ENCODE measurements around the gene HBQ1. TPM values are rescaled to one million over a fixed set of nuclear protein-coding genes. Genes with fewer than 3 reads are reported as not detected.
"Not testable (repeated sequence)": the region's sequence is repeated elsewhere in the genome, so short reads cannot be mapped to it uniquely, and the experiment has no call there.

HBQ1 gene
- total and polyA plus RNA-seq, 4 experiments from 2014 or later, result not detected

- peak overlapping the region in 1 of 7 donors; percentile 75 for H3K27ac Mint-ChIP-seq
- peaks cover 29% of the 10 kb centered on the region for H3K27me3 ChIP-seq (ENCODE audit: insufficient read depth, low read length)
- H3K4me1 Mint-ChIP-seq, result peaks cover 1 to 15% (median 5%) of the 10 kb centered on the region in 4 donors
- ChIA-PET POLR2A (ENCODE audit: partially characterized antibody) (interaction anchor here (0.6 to 0.9 kb wide), 2 partner anchors 39 to 259 kb away, joined by 3 read pairs; partner anchors contain the start of gene RAB11FIP3), CTCF (ENCODE audit: partially characterized antibody) (interaction anchor here (1.6 kb wide), 1 partner anchor 49 kb away, joined by 3 read pairs; no protein-coding TSS in a partner anchor)
- H3K4me3 Mint-ChIP-seq, result peak overlapping the region in 5 of 8 donors; percentile 20 to 64 (median 38)
- peak in 1 of 5 donors; percentile 24 for DNase-seq
- no peaks in the 10 kb centered on the region for H3K9me3 ChIP-seq (ENCODE audit: control insufficient read depth in 1 of 2, low read length in 2 of 2)
- H3K4me3 ChIP-seq (ENCODE audit: low read length in 2 of 2), result no peak overlapping the region
- H3K27me3 Mint-ChIP-seq, result peaks cover 36 to 42% of the 10 kb centered on the region in 2 donors
- peaks cover 0 to 1% (median 0%) of the 10 kb centered on the region in 8 donors for H3K9me3 Mint-ChIP-seq
- intact Hi-C loops (cut with micrococcal nuclease), result no loop called here
- no peak overlapping the region for H3K27ac ChIP-seq (ENCODE audit: low read depth, low read length)
- H3K36me3 Mint-ChIP-seq, result no peaks in the 10 kb centered on the region
- peaks cover 22% of the 10 kb centered on the region for H3K4me1 ChIP-seq (ENCODE audit: insufficient read depth, low read length)
- H3K36me3 ChIP-seq (ENCODE audit: insufficient read depth, low read length), result no peaks in the 10 kb centered on the region
These were observed 13.7 kb upstream of the HBQ1 start for GRCh38 chr16:166375-167121.

DNA sequence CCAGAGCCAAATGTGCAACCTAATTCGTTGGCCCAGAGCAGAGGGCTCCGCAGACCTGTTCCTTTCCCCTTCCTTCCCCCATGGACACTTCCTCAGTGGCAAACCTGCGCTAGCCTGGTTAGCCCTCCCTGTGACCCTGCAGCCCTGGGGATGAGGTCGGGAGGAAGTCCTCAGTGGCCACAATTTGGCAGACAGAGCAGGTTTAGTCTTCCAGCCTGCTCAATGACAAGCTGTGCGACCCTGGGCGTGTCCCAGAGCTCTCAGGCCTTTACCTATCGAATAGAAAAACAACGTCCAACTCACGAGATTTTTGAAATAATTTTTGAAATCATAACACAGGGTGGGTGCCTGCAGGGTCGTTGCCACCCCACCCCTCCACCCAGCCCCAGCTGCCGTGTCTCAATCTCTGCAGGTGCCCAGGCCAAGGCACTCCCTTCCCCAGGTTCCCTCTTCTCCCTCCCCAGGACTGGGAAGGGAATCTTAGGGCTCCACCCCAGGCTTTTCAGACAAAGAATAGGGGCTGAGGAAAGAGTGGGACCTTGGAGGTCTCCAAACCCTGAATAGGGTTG lies 13.1 kb upstream of the HBQ1 start:
- Histone ChIP-seq H3K36me3 (ENCODE audit: insufficient read depth, low read length) (no peaks in the 10 kb centered on the region), H3K4me3 (ENCODE audit: low read length in 2 of 2) (no peak overlapping the region), H3K27me3 (ENCODE audit: insufficient read depth, low read length) (peaks cover 29% of the 10 kb centered on the region), H3K4me1 (ENCODE audit: insufficient read depth, low read length) (peaks cover 22% of the 10 kb centered on the region), H3K27ac (ENCODE audit: low read depth, low read length) (no peak overlapping the region), H3K9me3 (ENCODE audit: control insufficient read depth in 1 of 2, low read length in 2 of 2) (no peaks in the 10 kb centered on the region)
- peaks cover 38 to 43% of the 10 kb centered on the region in 2 donors for H3K27me3 Mint-ChIP-seq
- peaks cover 1 to 15% (median 5%) of the 10 kb centered on the region in 4 donors for H3K4me1 Mint-ChIP-seq
- ChIA-PET CTCF (ENCODE audit: partially characterized antibody) (interaction anchor here (1.6 kb wide), 1 partner anchor 50 kb away, joined by 3 read pairs; no protein-coding TSS in a partner anchor), POLR2A (ENCODE audit: partially characterized antibody) (no interaction called here)
- intact Hi-C loops (cut with micrococcal nuclease), result no loop called here
- no peaks in the 10 kb centered on the region for H3K9me3 Mint-ChIP-seq
- H3K27ac Mint-ChIP-seq, result peak overlapping the region in 1 of 7 donors; percentile 75
- peak overlapping the region in 4 of 8 donors; percentile 20 to 64 (median 32) for H3K4me3 Mint-ChIP-seq
- H3K36me3 Mint-ChIP-seq, result no peaks in the 10 kb centered on the region
- DNase-seq, result no peak

DNA sequence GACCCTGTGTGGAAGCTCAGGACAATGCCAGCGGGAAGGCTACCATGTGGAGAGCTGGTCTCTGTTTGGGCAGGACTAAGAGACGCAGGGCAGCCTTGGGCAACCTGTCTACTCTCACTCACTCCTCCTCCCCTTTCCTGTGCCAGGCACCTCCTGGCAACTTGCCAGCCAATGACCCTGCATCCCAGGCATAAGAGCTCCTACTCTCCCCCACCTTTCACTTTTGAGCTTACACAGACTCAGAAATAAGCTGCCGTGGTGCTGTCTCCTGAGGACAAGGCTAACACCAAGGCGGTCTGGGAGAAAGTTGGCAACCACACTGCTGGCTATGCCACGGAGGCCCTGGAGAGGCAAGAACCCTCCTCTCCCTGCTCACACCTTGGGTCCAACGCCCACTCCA lies 11.8 kb upstream of the HBQ1 start:
- intact Hi-C loops (cut with micrococcal nuclease), result no loop called here
- H3K4me1 Mint-ChIP-seq, result peaks cover 1 to 15% (median 7%) of the 10 kb centered on the region in 4 donors
- CTCF ChIA-PET (ENCODE audit: partially characterized antibody), result interaction anchor here (1.0 to 1.2 kb wide), 4 partner anchors 14 to 194 kb away, joined by 3 read pairs; no protein-coding TSS in a partner anchor
- POLR2A ChIA-PET (ENCODE audit: partially characterized antibody), result no interaction called here
- no peaks in the 10 kb centered on the region for H3K36me3 ChIP-seq (ENCODE audit: insufficient read depth, low read length)
- peaks cover 29% of the 10 kb centered on the region for H3K27me3 ChIP-seq (ENCODE audit: insufficient read depth, low read length)
- no peak overlapping the region for H3K4me3 ChIP-seq (ENCODE audit: low read length in 2 of 2)
- H3K27ac ChIP-seq (ENCODE audit: low read depth, low read length), result no peak overlapping the region
- H3K9me3 Mint-ChIP-seq, result peaks cover 0 to 1% (median 0%) of the 10 kb centered on the region in 8 donors
- no peaks in the 10 kb centered on the region for H3K36me3 Mint-ChIP-seq
- H3K4me3 Mint-ChIP-seq, result no peak overlapping the region
- peaks cover 36 to 38% of the 10 kb centered on the region in 2 donors for H3K27me3 Mint-ChIP-seq
- H3K27ac Mint-ChIP-seq, result no peak overlapping the region
- DNase-seq, result no peak
- H3K4me1 ChIP-seq (ENCODE audit: insufficient read depth, low read length), result peaks cover 22% of the 10 kb centered on the region
- H3K9me3 ChIP-seq (ENCODE audit: control insufficient read depth in 1 of 2, low read length in 2 of 2), result no peaks in the 10 kb centered on the region

- H3K36me3 Mint-ChIP-seq, result no peaks in the 10 kb centered on the region
- peaks cover 0 to 1% (median 0%) of the 10 kb centered on the region in 8 donors for H3K9me3 Mint-ChIP-seq
- intact Hi-C loops (cut with micrococcal nuclease), result no loop called here
- peaks cover 2 to 15% (median 8%) of the 10 kb centered on the region in 4 donors for H3K4me1 Mint-ChIP-seq
- Histone ChIP-seq H3K4me3 (ENCODE audit: low read length in 2 of 2) (no peak overlapping the region), H3K4me1 (ENCODE audit: insufficient read depth, low read length) (peaks cover 22% of the 10 kb centered on the region), H3K27me3 (ENCODE audit: insufficient read depth, low read length) (peaks cover 29% of the 10 kb centered on the region), H3K27ac (ENCODE audit: low read depth, low read length) (no peak overlapping the region), H3K9me3 (ENCODE audit: control insufficient read depth in 1 of 2, low read length in 2 of 2) (no peaks in the 10 kb centered on the region), H3K36me3 (ENCODE audit: insufficient read depth, low read length) (no peaks in the 10 kb centered on the region)
- peaks cover 38% of the 10 kb centered on the region in 2 donors for H3K27me3 Mint-ChIP-seq
- DNase-seq, result no peak
- CTCF ChIA-PET (ENCODE audit: partially characterized antibody), result interaction anchor here (1.0 to 1.2 kb wide), 2 partner anchors 63 to 193 kb away, joined by 3 read pairs; no protein-coding TSS in a partner anchor
- POLR2A ChIA-PET (ENCODE audit: partially characterized antibody), result no interaction called here
- no peak overlapping the region for H3K27ac Mint-ChIP-seq
- H3K4me3 Mint-ChIP-seq, result no peak overlapping the region
These were observed 11.2 kb upstream of the HBQ1 start for GRCh38 chr16:169014-169413.

GRCh38 chr16:170088-170507 lies 10.2 kb upstream of the HBQ1 start:
- intact Hi-C loops (cut with micrococcal nuclease); CTCF ChIA-PET (ENCODE audit: partially characterized antibody); H3K9me3 Mint-ChIP-seq; H3K27ac ChIP-seq (ENCODE audit: low read depth, low read length); H3K4me3 Mint-ChIP-seq; H3K9me3 ChIP-seq (ENCODE audit: control insufficient read depth in 1 of 2, low read length in 2 of 2); POLR2A ChIA-PET (ENCODE audit: partially characterized antibody); DNase-seq; H3K27ac Mint-ChIP-seq; H3K36me3 ChIP-seq (ENCODE audit: insufficient read depth, low read length); H3K36me3 Mint-ChIP-seq; H3K4me3 ChIP-seq (ENCODE audit: low read length in 2 of 2): not testable (repeated sequence)
- Mint-ChIP-seq H3K27me3 (peaks cover 46 to 47% of the 10 kb centered on the region in 2 donors), H3K4me1 (peaks cover 4 to 24% (median 13%) of the 10 kb centered on the region in 4 donors)
- Histone ChIP-seq H3K4me1 (ENCODE audit: insufficient read depth, low read length) (peaks cover 20% of the 10 kb centered on the region), H3K27me3 (ENCODE audit: insufficient read depth, low read length) (peaks cover 34% of the 10 kb centered on the region)

- ChIA-PET POLR2A (ENCODE audit: partially characterized antibody) (no interaction called here), CTCF (ENCODE audit: partially characterized antibody) (no interaction called here)
- Histone ChIP-seq H3K27ac (ENCODE audit: low read depth, low read length) (no peak overlapping the region), H3K4me1 (ENCODE audit: insufficient read depth, low read length) (peaks cover 13% of the 10 kb centered on the region), H3K36me3 (ENCODE audit: insufficient read depth, low read length) (no peaks in the 10 kb centered on the region), H3K4me3 (ENCODE audit: low read length in 2 of 2) (no peak overlapping the region), H3K9me3 (ENCODE audit: control insufficient read depth in 1 of 2, low read length in 2 of 2) (no peaks in the 10 kb centered on the region), H3K27me3 (ENCODE audit: insufficient read depth, low read length) (peaks cover 34% of the 10 kb centered on the region)
- H3K4me1 Mint-ChIP-seq, result peaks cover 5 to 24% (median 12%) of the 10 kb centered on the region in 4 donors
- intact Hi-C loops (cut with micrococcal nuclease), result no loop called here
- no peaks in the 10 kb centered on the region for H3K36me3 Mint-ChIP-seq
- H3K9me3 Mint-ChIP-seq, result peaks cover 0 to 1% (median 0%) of the 10 kb centered on the region in 8 donors
- peak overlapping the region in 1 of 8 donors; percentile 1 for H3K4me3 Mint-ChIP-seq
- DNase-seq, result no peak
- H3K27me3 Mint-ChIP-seq, result peaks cover 49 to 50% of the 10 kb centered on the region in 2 donors
- peak overlapping the region in 1 of 7 donors; percentile 32 for H3K27ac Mint-ChIP-seq
These were observed 9.5 kb upstream of the HBQ1 start for GRCh38 chr16:170788-171187.

DNA sequence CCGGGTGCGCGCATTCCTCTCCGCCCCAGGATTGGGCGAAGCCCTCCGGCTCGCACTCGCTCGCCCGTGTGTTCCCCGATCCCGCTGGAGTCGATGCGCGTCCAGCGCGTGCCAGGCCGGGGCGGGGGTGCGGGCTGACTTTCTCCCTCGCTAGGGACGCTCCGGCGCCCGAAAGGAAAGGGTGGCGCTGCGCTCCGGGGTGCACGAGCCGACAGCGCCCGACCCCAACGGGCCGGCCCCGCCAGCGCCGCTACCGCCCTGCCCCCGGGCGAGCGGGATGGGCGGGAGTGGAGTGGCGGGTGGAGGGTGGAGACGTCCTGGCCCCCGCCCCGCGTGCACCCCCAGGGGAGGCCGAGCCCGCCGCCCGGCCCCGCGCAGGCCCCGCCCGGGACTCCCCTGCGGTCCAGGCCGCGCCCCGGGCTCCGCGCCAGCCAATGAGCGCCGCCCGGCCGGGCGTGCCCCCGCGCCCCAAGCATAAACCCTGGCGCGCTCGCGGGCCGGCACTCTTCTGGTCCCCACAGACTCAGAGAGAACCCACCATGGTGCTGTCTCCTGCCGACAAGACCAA lies 7.8 kb upstream of the HBQ1 start, which contains the start of gene HBA2:
HBA2 (plus strand) TSS at position 503 of the 568 bp plus-strand sequence; CDS start at position 540, 37 bp downstream.
- H3K9me3 ChIP-seq (ENCODE audit: control insufficient read depth in 1 of 2, low read length in 2 of 2); H3K4me3 ChIP-seq (ENCODE audit: low read length in 2 of 2); POLR2A ChIA-PET (ENCODE audit: partially characterized antibody); H3K9me3 Mint-ChIP-seq; intact Hi-C loops (cut with micrococcal nuclease); CTCF ChIA-PET (ENCODE audit: partially characterized antibody); H3K36me3 Mint-ChIP-seq; H3K36me3 ChIP-seq (ENCODE audit: insufficient read depth, low read length); H3K4me1 ChIP-seq (ENCODE audit: insufficient read depth, low read length); H3K27ac Mint-ChIP-seq; H3K27ac ChIP-seq (ENCODE audit: low read depth, low read length); DNase-seq: not testable (repeated sequence)
- H3K4me1 Mint-ChIP-seq, result peaks cover 4 to 27% (median 10%) of the 10 kb centered on the region in 4 donors
- peaks cover 26% of the 10 kb centered on the region for H3K27me3 ChIP-seq (ENCODE audit: insufficient read depth, low read length)
- H3K27me3 Mint-ChIP-seq, result peaks cover 42% of the 10 kb centered on the region in 2 donors
- peak within 1 kb of the TSS in 6 of 8 donors; percentile 8 to 61 (median 44) for H3K4me3 Mint-ChIP-seq
